C1 segment of cervical spinal cord (tissue), 14 donors: Measurements from ENCODE around the gene PARL.

Experiments used
- DNase-seq, 14 donors: peaks; one replicate each; lab custom pipeline; 2025; lab: John Stamatoyannopoulos, UW

Gene PARL

DNA sequence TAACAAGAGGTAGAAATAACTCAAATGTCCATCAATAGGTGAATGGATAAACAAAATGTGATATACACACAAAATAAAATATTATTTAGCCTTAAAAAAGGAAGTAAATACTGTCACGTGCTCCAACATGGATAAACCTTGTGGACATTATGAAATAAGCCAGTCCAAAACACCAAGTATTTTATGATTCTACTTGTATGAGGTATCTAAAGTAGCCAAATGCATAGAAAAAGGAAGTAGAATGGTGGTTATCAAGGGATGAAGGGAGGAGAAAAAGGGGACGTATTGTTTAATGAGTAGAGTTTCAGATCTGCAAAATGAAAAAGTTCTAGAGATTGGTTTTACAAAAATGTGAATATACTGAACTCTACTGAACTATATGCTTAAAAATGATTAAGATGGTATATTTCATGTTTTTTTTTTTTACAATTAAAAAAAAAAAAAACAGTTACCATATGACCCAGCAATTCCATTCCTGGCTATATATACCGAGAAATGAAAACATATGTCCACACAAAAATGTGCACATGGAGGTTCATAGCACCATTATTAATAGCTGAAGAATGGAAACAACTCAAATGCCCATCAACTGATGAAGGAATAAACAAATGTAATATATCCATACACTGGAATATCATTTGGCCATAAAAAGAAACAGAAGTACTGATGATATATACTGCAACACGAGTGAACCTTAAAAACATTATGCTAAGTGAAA lies 30.2 kb downstream of the PARL start:
- no peak for DNase-seq

- DNase-seq, result no peak
Observed at GRCh38 chr3:183845608-183846288, 38.9 kb downstream of the PARL start.

- no peak for DNase-seq
Observed at GRCh38 chr3:183845090-183845489, 39.6 kb downstream of the PARL start.

GRCh38 chr3:183844606-183845005 lies 40.1 kb downstream of the PARL start:
- DNase-seq, result no peak

DNA sequence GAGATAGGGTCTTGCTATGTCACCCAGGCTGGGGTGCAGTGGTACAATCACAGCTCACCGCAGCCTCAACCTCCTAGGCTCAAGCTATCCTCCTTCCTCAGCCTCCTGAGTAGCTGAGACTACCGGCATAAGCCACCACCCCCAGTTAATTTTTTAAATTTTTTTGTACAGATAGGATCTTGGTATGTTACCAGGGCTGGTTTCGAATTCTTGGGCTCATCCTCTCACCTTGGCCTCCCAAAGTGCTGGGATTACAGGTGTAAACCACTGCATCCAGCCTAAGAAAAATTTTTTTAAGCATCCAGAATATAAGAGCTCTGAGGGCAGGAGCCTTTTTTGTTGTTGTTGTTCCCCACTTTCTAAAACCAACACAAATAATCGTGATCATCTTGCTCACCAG lies 44.9 kb downstream of the PARL start:
- no peak for DNase-seq

DNA sequence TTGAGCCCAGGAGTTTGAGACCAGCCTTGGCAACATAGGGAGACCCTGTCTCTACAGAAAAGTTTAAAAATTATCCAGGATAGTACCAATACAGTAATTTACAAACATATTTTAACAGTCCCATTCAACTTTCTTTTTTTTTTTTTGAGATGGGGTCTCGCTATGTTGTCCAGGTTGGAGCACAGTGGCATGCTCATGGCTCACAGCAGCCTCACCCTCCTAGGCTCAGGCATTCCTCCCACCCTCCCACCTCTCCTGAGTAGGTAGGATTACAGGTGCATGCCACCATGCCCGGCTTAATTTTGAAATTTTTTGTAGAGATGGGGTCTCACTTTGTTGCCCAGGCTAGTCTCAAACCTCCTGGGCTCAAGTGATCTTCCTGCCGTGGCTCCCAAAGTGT lies 46.8 kb downstream of the PARL start:
- DNase-seq, result no peak

DNA sequence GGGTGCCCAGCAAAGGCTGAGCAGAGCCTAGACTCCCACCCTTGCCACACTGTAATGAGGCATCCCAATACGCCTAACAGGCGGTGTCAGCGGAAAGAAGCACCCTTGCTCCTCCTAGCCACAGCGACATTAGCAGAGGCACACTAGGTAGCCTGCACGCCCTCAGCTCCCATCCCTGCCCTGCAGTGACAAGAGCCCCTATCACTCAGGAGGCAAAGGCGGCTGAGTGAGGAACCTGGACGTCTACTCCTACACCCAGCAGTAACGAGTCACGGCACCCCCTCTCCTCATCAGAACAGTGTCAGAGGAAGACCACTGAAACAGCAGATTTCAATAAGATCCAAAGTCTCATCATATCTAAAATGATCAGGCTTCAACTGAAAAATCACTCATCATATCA lies 47.3 kb downstream of the PARL start:
- no peak for DNase-seq

GRCh38 chr3:183833516-183833915 lies 51.2 kb downstream of the PARL start:
- DNase-seq, result no peak

GRCh38 chr3:183830187-183830586 lies 54.5 kb downstream of the PARL start:
- DNase-seq, result no peak

DNA sequence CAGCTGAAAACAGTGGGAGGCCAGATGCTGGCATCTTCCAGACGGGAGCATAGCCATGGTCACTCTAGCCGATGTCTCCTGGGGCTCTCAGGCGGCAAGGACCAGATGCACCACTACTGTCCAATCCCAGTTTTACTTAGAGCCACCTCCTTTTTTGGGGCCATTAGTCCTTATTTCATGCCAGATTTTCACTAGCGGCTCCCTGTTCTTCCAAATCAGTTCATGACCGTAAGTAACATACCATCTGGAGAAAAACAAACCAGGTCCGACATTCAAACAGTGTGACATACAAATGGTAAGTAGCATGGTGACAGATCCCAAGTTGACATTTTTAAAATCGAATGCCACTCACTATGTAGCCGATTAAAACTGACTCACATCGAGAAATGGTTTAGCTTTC lies 55.2 kb downstream of the PARL start:
- DNase-seq, result peak in 1 of 14 donors; percentile 63

- no peak for DNase-seq
Observed at GRCh38 chr3:183828538-183828870, 56.2 kb downstream of the PARL start.

GRCh38 chr3:183827809-183828537 lies 56.7 kb downstream of the PARL start:
- DNase-seq, result no peak

DNA sequence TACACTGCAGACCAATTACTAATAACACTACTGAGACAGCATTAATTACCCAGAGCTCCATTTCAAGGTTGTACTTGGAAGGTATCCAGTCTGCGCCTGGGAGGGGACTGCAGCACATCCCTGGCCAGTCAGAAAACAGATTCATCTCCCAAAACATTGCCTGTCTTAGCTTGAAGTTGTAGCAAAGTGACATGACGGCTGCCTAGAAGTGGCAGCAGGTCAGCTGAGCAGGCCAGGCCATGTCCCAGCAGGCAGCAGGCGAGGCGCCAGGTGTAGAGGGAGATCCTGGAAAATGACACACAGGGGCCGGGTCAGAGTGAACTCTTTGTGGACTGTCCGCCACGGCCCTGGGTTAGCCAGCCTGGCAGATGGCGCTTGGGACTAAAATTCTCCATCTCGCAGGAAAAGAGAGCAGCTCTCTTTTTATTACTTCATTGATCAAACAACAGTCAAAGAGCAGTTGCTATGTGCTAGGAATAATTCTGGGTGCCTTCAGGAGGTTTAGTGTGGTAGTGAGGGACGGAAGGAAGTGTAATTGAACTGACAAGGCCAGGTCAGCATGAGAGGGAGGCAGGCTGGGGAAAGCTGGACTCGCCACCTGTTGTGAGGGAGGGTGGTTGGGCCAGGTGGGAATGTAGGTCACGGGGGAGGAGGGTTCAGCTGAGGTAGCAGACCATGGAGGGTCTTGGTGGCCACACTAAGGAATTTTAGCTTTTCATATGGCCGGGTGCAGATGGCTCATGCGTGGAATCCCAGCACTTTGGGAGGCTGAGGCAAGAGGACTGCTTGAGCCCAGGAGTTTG lies 58.0 kb downstream of the PARL start:
- DNase-seq, result peak in 3 of 14 donors; percentile 22 to 85 (median 68)

DNA sequence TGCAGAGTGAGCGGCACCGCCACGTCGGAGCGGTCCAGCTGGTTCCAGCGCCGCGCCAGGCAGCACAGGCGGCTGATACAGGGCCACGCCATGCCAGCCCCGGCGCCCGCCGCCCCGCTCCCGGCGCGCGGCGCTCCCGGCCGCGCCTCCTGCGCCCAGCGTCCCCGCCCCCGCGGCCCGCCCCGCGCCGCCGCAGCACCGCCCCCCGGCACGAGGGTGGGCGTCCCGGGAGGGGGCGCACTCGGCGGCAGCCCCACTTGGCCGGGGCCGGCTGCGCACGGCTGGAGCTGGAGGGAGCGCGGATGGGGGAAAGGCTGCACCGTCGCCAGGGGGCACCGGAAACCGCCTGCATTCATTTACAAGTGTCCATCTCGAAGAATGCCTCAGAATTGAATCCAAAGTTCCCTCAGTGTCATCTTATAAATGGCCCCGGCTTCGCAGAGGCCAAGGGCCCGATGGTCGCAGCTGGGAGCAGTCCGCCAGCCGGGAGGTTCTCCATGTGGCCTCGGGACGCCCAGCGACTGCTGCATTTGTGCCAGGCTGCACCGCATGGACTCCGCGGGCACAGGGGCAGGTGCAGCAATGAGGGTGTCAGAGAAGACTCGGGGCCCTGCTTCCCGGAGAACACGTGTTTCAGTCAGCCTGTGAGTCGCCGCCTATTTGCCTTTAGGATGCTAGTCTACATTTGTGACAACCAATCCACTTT lies 59.1 kb downstream of the PARL start, which contains the start of gene MAP6D1:
MAP6D1 (minus strand) TSS at position 122 of the 706 bp plus-strand sequence; CDS start at position 92, 30 bp downstream.
- DNase-seq, result peak in 13 of 14 donors; percentile 19 to 90 (median 79)

- DNase-seq, result peak in 5 of 14 donors; percentile 46 to 62 (median 52)
Observed at GRCh38 chr3:183824761-183825455, 59.8 kb downstream of the PARL start.

- DNase-seq, result peak in 1 of 14 donors; percentile 75
Observed at GRCh38 chr3:183823963-183824362, 60.7 kb downstream of the PARL start.

- DNase-seq, result peak in 11 of 14 donors; percentile 13 to 67 (median 41)
Observed at GRCh38 chr3:183822631-183823030, 62.0 kb downstream of the PARL start.

DNA sequence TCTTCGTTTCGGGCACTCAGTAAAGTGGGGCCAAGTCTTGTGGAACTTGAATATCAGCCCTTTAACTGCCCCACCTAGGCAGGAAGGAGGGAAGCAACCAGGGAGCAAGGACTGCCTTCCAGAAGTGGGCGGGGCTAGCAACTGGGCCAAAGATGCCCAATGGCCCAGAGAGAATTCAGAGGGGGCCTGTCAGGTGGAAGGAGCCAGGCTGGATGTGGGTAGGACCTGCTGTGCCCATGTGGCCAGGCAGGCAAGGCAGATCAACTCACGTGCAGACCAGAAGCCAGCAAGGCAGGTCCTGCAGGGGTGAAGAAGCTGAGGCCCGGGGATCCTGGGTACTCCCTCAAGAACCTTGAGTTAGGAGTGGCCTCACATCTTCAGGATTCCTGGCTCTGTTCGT lies 64.8 kb downstream of the PARL start:
- DNase-seq, result peak in 1 of 14 donors; percentile 64

DNA sequence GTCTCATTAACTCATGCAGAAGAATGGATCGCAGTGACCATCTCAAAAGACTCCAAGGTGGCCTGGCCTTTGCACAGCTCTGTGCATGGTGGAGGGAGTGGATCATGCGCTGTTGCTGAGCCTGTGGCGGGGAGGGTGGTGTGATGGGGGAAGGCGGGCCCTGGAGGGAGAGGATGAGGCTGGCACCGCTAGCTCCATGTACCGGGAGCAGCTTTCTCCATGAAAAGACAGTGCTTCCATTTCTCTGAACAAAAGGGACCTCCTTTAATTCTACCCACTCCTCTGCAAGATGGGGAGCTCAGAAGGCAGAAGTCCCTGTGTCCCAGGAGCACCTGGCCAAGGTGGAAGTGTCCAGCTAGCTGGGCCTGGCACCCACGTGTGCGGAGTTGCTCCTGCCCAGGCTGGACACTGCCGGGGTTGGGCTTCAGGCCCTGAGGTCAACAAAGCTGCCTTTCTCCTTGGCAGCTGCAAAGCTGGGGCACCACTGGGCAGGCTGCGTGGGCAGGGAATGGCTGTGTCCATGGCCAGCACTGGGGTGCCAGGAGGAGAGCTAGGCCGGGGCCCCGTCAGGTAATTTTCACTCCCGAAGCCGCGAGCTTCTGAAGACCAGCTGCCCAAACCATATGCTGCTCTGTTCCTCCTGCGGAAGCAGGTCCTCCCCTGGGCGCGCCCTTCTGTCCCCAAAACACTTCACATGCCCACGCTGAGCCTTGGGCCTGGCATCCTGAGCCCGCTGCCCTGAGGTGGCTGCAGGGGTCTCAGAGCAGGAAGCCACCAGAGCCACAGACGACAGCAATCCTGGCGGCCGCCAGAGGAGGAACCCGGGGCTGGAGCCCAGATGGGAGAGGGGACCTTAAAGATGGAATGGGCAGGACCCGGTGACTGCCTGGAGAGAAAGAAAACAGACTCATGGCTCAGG lies 65.7 kb downstream of the PARL start:
- DNase-seq, result peak in 13 of 14 donors; percentile 48 to 94 (median 84)
